GM19035 (cell line): Measurements from ENCODE around the gene CELA1.

Experiments
- ATAC-seq: cut with Tn5 transposase; IDR thresholded peaks from one replicate; pipeline ENCODE4 v1.9.1; 2021; ENCODE audit not compliant: unreplicated experiment

Gene CELA1

DNA sequence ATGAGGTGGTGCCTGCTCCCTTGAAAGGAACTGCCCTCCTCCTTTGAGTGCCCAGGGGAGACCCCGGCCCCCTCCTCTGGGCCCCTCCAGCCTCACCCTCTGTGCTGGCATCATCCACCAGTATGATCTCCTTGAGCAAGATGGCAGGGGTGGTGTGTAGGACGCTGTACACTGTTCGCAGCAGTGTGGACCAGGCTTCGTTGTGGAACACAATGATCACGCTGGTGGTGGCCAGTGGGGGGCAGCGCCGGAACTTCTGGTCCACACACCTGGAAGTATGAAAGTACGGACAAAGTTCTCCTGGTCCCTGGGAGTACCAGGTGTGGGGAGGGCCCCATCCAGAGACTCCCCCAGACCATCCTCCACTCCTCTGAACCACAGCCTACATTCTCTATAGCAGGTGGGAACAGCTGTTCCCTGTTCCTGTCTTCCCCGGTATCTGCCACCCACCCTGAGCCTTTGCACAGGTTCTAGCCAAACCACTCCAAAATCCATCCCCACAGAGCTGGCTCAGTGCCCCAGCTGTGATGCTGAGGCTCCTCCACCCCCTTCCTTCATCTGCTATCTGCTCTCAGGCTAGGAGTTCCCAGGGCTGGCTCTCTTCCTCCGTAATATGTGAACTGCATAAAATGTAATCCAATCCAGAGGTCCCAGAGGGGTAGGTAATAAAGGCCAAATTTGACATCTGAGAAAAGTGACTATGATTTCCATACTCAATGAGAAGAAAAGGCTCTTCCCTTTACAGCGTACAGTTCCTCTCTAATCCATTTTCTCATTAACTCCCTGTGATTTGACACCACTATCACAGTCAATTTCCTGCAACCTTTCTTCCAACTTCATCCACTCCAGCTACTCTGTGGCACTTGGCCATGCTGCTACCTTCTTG, 30.9 kb upstream of the CELA1 start:
- no peak for ATAC-seq

DNA sequence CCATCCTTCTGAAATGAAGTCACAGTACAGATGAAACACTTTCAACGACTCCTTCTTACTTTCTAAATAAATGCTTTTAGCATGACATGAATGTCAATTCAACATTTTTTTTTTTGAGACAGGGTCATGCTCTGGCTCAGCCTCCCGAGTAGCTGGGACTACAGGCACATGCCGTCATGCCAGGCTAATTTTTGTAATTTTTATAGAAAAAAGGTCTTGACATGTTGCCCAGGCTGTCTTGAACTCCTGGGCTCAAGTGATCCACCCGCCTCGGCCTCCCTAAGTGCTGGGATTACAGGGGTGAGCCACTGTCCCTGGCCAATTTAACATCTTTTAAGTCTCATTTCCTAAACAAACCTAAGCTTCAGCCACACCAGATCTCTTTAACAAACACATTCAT, 28.4 kb upstream of the CELA1 start:
- ATAC-seq, result no peak

DNA sequence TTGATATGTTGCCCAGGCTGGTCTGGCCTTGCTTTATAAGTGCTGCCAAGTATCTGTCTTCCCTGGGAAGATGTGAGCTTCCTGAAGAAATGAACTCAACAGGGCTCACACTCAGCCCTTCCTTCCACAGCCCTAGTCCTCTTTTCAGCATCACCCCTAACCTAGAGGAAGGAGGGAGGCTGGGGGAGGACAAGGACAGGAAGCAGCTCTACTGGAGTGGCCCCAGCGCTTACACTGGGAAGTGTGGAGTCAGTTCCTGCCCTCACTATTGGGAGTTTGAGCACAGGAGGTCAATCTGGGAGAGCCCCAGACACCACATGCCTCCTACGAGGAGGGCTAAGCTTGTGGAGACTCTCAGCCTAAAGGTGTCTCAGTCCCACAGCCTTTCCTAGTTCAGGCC, 27.9 kb upstream of the CELA1 start:
- ATAC-seq, result no peak

DNA sequence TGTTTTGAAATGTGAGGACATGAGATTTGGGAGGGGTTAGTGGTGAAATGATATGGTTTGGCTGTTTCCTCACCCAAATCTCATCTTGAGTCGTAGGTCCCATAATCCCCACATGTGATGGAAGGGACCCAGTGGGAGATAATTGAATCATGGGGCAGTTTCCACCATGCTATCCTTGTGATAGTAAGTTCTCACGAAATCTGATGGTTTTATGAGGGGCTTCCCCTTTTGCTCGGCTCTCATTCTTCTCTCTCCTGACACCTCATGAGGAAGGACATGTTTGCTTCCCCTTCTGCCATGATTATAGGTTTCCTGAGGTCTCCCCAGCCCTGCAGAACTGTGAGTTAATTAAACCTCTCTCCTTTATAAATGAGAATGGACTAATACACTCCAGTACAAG, 26.7 kb upstream of the CELA1 start:
- no peak for ATAC-seq

DNA sequence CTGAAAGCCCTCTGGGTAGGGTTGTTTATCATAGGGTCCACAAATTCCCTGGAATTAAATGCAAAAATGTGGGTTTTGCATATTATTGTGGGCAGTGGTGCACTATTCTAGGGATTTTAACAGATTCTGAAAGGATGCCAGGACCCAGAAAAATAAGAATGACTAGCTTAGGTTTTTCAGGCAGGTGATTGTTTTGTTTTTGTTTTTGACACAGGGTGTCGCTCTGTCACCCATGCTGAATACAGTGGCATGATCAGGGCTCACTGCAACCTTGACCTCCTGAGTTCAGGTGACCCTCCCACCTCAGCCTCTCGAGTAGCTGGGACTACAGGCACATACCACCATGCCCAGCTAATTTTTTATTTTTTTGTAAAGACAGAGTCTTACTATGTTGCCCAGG, 25.5 kb upstream of the CELA1 start:
- no peak for ATAC-seq

DNA sequence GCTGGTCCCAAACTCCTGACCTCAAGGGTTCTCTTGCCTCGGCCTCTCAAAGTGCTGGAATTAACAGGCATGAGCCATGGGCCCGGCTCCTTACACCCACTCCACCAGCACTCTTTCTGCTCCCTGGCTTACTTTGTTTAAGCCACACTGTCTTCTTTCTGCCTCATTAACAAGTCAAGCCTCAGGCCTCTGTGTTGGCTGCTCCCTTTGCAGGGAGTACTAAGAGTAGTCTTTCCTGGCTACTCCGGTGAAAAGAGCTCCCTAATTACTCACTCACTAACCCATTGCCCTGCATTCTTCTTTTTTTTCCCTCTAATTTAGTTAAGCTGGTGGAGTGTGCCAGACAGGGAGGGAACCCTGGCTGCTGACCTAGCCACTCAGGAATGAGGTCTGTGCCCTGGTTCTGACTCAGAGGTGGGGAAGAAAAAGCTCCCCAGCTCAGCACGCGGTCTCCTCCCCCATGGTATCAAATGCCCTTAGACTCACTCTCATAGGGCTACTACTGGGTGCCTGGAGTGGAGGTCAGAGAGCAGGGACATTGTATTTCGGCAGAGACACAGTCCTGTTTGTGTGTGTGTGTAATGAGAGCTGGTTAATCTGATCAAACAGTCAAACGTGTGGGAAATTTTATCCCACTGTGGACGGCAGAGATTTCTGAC, 24.9 kb upstream of the CELA1 start:
- ATAC-seq, result no peak

DNA sequence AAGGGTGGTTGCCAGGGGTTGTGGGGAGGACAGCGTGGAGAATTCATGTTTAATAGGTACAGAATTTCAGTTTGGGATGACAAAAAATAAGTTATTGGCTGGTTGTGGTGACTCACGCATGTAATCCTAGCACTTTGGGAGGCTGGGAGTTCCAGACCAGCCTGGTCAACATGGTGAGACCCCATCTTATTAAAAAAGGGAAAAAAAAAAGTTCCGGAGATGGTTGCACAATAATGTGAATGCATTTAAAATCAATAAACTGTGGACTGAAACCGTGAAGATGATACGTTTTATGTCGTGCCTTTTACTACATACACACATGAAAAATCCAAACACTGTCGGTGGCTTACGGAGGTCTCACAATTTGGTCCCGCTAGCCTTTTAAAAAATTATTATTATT, 24.2 kb upstream of the CELA1 start:
- ATAC-seq, result no peak

DNA sequence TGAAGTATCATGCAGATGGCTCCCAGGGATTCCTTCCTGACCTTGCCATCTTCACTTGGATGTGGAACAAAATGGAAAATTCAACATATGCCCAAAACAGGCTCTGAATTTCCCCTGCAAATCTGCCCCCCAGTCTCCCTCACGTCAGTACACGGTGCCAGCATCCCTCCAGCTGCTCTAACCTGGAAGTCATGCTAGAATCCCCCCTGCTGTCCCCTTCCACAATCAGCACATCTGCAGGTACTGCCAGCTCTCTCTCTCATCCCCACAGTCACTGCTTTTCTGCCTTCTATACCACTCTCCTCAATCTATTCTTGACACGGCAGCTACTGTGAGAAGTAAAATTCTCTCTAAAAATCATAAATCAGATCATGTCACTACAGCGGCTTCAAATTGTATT, 23.1 kb upstream of the CELA1 start:
- ATAC-seq, result no peak

DNA sequence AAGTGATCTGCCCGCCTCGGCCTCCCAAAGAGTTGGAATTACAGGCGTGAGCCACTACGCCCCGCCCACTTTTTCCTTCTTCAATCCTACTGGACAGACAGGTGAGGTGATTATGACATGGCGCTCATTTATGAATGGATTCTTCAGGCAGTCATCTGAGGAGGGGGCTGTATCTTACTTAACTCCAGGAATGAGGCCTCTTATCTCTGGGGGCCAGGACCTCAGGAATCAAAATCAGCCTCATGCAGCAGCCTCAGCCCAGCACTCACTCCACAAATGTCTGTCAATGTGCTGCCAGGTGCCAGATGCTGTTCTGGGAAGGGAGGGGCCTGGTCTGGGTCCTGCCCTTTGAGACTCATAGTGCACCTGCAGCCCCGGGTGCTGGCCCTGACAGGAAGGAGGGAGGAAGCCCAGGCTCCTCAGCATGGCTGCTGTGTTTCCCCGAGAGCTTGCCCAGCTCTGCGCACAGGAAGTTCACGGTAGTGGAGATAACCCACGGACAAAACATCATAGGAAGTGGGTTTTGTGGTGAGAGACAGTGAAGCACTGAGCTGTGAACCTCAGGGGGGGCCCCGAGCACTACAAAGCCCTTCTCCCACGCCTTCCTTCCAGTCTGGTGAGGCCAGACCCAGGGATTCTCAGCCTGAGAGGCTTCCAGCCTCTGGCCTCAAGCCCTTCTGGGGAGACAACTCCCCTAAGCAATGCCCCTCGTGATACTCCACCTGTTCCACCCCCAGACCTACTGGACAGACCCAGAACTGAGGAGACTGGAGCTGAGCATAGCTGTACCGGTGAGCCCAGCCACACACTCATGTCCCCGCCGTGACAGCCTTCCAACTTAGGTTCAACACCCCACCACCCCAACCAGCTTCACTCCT, 22.4 kb upstream of the CELA1 start:
- ATAC-seq, result peak; percentile 99

DNA sequence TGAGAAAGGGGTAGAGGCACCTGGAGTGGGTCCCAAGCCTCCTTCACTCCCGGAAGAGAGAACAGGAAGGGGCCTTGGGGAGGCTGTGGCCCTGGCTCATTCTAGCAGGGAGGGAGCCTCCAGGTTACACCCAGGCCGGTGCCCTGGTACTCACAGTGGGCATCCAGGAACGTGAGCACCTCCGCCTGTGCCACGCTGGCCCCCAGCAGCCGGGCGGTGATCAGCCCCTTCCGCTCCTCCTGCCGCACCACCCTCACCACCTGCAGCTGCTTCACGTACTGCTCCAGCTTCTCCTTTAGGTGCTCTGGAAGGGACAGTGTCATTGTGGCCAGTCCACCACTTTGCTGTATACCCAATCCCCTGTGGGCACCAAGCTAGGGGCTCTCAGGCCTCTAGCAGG, 18.8 kb upstream of the CELA1 start:
- ATAC-seq, result no peak

DNA sequence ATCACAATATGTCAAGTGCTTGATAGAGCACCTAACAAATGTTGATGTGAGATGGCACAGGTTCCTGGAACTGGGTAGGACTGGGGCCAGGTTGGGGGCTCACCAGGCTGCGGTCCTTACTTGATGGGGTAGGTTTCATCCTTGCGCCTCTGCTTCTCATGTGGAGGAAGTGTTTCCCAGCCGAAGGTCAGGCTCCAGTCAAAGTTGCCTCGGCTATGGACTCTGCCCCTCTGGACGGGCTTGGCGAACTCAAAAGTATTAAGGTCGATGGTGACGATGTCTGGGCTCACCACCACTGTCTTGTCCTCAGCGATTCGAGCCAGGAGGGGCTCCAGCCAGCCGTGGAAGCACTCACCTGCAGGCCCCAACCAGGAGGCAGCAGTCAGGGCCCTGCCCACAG, 17.5 kb upstream of the CELA1 start:
- no peak for ATAC-seq

DNA sequence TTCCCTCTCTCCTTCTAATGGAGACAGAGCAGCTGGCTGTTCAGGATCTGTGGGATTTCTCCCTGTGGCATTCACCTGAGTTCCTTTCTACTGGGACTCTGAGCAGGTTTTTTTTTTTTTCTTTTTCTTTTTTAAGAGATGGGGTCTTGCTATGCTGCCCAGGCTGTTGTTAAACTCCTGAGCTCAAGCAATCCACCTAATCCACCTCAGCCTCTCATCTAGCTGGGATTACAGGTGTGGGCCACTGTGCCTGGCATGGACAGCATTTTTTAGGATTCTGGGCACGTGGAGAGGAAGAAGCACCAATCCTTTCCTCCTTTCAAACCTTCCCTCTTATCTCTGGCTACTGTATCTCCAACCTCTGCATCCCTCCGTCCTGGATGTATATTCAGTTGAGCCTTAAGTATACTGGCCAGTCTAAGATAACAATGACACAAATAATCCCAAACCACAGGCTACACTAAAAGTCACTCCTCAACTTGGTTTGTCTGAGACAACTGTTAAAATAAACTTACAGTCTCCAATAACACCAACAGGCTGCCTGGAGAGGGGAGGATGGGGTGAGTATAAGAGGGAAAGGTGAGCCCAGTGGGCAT, 16.4 kb upstream of the CELA1 start:
- ATAC-seq, result no peak

DNA sequence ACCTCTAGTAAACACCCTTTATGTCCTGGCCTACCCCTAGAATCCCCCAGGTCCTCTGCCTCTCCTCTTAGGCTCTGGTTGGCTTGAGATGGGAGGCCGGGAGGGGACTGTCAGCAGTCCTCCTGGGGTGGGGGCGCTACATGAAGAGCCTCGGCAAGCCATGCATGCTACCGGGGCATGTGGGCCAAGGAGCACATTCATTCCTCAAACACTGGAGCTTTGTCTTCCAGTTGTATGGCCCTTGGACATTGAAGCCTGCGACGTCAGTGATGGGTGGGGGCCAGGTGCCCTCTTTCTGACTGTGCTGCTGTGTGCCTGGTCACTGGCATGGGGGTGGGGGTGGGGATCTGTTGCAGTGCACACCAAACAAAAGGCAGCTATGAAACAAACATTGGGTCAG, 15.8 kb upstream of the CELA1 start:
- ATAC-seq, result no peak

DNA sequence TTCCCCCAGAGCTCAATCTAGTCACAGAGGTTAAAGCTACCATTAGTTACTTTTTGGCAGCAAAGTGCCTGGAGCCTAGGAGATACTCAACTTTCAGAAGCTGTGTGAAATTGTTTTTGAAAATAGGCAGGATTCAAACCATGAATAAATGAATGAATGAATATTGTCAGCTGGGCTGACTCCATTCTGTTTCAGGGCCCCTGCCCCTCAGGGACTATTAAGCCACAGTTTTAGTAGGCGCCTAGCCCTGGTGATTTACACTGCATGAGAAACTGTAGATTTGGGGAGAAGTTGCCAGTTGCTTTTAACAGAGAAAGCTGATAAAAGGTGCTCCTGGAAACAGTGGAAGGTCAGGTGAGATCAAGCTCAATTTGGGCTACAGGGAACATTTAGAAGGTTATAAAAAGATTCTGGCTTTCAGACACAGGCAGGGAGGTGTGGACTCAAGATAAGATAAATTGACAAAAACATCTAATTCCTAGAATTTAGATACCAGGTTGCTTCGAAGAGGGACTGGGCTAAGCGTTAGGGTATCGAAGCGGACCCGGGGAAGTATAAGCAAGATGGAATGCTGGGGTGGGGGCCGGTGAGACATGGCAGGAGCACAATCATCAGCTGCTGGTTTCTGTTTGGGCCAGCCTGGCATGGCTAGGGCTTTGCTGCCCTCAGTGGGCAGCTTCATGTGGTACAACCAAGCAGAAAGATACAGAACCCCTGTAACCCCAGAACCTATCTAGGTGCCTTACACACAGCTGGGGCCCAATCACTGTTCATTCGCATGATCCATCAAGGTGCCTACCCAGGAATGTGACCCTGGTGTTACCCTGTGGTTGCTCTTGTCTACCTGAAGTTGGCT, 14.9 kb upstream of the CELA1 start:
- no peak for ATAC-seq

DNA sequence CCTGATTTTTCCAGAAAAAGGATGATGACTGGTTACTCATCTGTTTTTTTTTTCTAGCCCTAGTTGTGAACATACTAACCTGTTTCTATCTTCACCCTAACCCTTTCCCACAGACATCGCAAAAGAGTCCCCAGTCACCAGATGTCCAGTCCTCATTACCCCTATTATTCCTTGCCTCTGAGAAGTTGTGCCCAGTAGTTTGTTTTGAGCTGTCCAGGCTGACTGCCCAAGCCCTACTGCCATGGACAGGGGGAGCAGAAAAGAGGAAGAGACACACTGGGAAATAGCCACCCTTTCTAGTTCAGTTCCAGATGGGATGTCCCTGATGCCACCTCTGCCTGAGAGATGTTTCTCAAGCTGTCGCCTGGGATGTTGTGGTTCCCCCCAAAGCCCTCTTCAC, 13.8 kb upstream of the CELA1 start:
- ATAC-seq, result no peak

DNA sequence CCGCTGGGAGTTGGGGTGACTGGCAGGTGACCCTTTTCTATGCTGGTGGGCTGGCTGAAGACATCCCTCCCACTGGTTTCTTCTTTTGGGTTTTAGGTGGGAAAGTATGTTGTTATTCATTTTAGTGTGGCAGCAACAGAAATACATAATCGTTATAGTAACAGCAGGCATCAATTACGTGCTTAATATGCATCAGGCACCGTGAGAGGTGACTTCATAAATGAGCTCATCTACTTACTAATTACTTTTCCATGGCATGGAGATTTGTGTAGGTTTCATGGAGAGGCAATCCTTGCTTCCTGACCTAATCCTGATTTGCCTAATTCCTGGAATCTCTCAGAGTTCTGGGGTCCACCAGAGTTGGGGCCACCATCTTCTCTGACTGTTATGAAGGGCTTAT, 13.4 kb upstream of the CELA1 start:
- no peak for ATAC-seq

DNA sequence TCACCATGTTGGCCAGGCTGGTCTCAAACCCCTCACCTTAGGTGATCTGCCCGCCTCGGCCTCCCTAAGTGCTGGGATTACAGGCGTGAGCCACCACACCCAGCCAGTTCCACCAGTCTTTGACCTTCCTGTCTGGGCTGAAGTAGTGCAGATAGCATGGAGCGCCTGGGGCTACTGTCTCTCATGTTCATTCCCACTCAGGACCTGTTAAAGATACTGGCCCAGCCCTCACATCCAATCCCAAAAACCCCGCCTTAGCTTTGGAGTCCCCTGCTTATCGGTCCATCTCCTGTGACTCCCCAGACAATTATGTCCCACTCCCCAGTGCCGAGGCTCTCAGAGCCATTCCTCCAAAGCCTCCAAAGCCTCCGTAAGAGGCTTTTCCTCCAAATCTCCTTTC, 12.0 kb upstream of the CELA1 start:
- ATAC-seq, result no peak

DNA sequence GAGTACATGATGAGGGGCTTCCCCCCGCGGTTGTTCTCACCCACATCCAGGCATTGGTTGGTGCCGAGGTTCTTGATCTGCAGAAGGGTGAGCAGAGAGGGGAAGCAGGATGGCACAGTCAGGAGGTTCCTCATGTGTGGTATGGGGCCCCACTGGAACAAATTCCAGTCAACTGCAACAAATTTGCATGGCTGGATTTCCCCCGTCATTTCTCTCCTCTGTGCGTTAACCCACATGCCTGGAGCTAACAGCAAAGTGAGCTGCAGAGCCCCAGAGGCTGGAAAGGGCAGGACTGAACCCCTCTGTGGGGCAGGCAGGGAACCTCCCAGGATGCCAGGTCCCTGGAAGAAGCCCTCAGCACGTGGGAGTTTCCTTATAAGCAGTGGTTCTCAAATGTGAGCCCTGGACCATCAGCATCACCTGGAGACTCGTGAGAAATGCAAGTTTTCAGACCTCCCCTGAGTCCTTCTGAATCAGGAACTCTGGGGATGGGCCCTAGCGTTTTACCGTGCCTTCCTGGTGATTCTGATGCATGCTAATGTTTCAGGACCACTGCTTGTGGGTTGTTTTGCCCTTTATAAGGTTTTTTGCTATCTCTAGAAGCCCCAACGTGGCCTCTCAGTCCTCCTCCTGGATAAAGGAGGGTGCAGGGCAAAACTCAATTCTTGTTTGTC, 11.0 kb upstream of the CELA1 start:
- no peak for ATAC-seq

DNA sequence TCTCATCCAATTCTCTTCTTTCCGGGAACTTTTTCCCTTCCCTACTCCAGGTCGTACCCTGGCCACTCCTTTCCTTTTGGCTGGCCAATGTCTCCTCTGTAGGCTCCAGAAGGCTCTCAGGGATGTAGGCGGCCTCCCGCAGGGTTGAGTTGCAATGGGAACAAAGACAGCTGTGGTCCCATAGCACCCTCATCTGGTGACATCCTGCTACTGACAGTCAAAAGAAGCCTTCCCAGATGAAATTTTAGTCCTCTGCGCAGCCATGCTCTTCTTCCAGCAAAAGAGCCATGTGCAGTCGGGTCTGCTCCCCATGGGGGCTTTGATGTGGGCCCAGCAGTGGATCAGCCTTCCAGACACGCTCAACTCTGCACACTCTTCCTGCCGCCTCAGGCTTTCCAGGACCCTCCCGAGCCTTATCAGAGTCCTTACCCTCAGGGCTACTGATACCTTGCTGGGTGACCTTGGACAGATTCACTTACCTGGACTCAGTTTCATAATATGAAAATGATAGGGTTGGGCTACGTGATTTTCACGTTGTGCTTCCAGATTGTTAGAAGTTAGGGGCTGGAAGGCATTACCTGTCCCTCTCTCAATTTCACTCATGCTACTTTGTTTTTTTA, 5.5 kb upstream of the CELA1 start:
- ATAC-seq, result no peak
